HG02610 (cell line): Measurements from ENCODE around the gene PNKP.

Experiments used
- ATAC-seq: cut with Tn5 transposase; IDR thresholded peaks from one replicate; pipeline ENCODE4 v1.9.1; 2021; ENCODE audit warnings: mild to moderate bottlenecking, moderate library complexity; ENCODE audit not compliant: unreplicated experiment

PNKP gene

DNA sequence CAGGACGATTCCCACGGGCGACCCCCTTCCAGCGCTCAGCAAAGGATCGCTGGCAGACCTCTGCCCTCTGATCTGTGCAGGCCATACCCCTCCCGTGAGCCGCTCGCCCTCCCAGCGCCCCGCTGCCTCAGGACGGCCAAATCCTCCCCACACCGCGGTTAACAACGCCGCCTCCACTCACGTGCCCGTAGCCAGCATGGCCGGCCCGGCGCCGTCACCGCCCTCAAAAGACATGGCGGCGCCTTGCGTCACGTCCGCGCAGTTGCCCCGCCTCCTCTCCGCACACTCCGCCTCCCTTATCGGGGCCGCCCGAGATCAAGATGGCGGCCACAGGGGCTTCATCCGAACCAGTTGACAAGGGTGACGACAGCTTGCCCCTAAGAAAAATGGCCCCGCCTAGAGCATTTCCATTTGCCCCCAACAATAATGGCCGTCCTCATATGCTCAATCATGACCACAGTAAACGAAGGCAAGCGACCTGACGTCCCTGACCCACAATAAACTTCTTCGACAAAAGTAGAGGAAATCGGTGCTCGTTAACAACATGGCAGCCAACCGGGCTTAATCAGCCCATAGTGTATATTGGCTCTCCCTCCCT, 9.1 kb upstream of the PNKP start:
- ATAC-seq, result peak; percentile 42

DNA sequence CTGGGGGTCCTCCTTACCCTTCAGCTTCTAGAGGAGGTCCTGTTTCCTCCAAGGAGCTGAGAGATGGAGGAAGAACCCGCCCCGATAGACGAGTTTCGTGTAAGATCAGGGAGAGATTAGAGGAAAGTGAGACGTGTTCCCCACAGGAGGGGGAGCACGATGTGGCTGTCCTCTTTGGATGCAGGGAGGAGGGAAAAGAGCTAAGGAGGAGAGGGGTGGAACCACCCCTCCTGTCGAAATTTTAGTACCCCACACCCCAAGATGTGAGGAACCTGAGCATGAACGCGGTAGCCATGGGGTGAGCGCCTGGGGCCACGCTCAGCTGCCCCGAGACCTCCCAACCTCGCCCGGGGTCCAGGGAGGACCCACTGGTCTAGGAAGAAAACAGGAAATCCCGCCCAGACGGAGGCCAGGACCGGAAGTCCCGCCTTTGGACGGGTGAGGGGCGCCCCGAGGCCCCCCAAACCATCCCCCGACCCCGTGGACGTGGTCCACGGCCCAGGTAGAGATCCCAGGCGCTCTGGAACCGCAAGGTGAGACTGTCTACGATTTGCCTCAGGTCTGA, 8.6 kb upstream of the PNKP start:
- ATAC-seq, result no peak

DNA sequence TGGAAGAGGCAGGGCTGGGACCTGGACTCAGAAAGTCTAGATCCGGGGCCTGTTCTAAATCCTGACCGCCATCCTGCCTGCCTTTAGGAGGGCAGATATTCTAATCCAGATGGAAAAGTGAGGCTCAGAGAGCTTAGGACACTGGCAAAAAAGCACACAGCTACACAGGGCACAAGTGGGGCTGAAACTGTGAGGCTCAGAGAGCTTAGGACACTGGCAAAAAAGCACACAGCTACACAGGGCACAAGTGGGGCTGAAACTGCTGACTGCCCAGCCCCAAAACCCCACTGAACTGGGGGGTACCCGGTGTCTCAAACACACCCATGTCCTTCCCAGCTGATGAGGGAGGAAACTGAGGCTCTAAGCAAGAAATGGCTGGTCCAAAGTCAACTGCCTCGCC, 7.8 kb upstream of the PNKP start:
- ATAC-seq, result no peak

DNA sequence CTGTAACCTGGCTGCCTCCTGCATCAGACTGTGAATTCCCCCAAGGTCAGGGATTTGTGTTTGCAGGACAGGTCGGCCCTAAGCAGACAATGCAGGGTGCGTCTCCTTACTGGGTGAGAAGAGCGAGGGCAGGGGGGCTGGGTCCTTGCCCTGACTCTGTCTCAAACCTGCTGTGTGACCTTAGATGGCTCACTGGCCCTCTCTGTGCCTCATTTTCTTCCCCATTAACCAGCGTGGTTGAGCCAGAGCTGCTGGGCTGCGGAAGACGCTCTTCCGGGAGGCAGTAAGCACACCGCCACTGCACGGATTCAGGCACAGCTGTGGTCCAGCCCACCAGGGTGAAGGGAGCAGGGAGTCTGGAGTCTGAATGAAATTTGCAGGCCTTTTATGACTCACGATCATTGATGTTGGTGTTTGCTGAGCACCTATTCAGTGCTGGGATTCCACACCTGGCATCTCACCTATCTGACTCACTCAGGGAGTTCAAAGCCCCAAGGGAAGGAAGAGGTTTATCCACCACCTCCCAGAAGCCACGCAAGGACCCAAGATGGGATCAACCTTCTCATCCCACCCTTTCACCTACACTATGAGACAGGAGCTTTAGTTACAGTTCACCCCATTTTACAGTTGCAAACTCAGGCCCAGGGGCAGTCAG, 7.3 kb upstream of the PNKP start:
- ATAC-seq, result no peak

DNA sequence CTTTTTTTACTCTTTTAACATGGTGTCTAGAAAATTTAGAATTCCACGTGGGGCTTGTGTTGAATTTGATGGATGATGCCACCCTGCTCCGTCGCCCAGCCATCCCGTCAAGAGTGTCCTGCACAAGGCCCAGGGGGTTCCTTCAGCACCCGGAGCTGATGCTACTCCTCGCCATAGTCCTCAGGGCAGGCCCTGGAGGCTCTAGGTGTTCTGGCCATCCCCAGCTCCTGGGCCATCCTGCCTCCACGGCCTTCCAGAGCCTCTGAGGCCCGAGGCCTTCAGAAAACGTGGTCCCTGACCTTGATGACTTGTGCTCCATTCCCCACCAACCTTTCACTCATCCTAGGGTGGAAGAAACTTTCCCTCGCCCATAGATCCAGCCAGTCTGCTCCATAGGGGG, 6.5 kb upstream of the PNKP start:
- no peak for ATAC-seq

DNA sequence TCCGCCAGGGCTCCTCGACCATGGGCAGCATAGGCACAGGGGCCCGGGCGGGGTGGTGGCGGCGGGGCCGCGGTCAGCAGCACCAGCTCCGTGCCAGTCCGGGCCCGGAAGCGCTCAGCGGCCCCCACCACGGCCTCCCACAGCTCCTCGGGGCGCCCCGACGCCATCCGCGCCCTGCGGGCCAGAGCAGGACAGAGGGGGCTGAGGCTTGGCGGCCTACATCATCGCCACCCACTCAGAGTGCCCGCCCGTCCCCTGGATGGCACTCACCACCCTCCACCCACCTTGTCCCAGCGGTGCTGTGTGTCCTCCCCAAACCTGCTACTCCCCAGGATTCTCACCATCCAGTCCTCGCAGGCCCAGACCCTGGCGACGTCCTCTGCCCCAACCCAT, 5.7 kb upstream of the PNKP start:
- no peak for ATAC-seq

DNA sequence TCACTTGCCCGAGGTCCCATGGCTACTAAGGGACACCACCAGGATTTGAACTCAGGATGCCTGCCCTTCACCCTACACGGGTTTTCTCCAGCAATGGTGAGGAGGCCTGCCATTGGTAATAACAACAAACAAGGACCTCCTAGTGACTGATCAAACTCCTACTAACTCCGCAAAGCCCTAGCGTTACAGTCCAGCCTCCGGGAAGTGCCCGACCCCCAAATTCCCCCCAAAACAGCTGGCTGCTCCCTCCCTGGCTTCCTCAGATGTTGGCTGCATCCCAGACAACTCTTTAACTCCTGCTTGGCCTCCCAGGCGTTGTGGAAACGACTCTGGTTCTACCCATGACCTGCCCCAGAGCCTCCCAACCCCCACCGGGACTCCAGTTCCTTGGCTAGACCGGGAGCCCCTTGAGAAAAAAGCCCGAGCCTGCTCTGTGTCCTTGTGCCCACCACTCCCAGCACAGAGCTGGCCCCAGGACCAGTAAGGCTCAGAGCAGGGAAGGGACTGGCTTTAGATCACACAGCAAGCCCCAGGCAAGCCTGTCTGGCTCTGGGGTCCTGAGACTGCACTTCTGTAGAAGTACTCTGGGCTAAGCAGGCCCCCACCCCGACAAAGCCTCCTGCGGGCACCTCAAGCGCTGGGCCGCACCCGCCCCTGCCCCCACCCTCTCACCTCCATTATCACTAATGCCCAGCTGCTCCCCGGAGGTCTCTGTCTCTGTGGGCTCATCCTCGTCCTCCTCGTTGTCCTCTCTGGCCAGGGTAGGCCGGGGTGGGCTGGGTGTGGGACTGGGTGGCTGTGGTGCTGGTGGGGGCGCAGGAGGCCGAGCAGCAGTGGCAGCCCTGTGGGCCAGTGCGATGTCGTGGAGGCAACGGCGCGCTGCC, 5.1 kb upstream of the PNKP start:
- ATAC-seq, result no peak

DNA sequence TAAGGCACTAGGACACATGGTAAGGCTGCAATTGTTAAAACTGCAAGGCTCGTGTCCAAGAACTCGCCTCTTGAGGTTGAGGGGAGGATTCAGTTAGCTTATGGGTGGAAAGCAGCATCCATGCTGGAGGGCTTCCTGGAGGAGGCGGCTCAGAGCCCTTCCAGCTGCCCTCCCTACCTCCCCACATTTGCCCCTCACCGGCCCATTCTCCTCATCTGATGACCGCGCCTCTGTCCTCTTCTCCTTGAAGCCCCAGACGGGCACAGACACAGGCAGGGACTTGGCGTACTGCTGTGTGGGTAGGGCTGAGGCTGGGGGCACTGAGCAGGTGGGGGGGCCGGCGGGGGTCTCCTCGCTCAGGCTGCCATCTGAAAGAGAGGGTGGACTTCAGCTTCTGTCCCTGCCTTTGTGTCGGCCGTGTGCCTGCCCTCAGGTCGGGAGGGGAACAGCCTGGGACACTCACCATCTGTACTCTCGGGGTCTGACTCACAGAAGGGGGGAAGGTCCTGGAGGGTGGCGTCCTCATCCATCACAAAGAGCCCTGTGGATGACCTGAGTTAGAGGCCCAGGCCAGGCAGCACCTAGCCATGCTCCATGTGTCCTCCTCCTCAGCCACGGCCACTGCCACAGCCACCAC, 4.1 kb upstream of the PNKP start:
- ATAC-seq, result no peak

DNA sequence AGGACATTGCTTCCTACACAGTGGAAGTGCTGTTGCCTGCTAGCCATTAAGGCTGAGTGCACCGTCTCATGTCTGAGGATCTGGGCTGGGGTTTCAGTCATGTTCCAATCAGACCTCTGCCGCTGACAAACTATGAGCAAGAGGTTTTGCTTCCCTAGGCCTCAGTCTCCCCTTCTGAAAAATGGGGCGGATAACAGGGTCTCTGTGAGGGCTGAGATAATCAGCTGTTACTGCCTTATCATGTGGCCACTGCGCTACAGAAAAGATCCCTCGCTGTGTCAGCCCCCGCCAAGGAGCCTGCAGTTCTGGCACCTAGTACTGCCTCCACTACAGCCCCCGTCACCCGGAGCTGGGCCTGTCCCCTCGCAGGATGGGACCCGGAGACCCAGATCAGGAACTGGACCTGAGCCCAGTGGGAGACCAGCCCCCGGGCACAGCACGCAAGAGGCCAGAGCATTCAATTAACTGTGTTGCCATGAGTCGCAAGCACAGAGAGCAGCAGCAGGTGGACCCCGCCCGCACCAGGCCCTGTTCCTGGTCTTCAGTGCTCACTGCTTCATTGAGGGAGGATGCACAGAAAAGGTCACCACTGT, 3.0 kb upstream of the PNKP start:
- no peak for ATAC-seq

DNA sequence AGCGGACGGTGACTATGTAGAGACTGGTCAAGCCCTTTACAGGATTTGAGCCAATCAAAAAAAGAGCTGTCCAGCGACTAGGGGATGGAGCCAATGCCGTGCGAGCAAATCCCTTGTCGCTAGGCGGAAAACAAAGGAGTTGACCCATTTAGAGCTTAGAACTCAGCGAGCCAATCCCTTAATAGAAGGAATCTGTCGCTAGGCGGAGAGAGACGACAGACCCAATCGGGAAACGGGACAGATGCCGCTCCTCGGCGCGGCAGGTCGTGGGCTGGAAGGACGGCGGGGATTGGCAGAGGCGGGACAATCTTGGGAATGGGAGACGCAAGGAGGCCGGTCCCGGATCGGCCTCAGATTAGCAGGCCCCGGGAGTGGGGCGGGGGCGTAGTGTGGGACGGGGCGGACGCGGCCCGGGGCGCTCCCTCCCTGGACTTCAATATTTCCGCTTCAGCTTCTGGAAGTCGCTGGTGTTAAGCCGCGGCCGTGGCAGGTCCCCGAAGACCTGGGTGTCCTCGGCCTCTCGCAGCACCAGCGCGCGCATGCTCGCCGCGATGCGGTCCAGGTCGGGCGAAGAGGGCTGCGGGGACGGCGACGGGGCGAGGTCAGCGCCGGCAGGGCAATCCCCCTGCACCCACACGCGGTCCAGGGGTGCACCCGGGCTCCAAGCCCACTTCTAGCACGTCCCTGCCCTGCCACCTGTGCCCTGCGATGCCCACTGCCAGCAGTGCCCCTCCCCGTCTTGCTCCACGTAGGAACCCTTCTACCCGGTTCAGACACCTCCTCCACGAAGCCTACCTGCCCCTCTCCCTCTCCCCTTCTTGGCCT, 2.3 kb upstream of the PNKP start:
- peak; percentile 75 for ATAC-seq

DNA sequence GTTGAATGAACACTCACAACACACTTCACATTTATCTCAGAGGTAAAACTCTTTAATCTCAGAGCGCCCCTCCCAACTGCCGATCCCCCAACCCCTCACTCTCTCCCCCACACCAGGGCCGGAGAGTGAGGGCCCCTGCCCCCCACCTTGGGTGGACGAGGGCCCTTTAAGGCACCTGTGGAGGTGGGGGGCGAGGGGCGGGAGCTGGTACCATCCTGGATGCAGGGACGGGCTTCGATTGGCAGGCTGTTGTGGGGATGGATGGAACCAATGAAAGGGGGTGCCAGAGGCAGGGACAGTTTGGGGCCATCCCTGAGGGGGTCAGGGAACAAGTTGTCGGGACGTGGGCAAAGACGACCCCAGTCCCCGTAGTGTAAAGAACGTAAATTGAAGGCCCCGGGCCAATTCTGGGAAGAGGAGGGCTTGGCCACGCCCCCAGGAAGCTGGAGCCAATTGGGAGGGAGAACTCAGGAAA, 1.7 kb upstream of the PNKP start:
- peak; percentile 11 for ATAC-seq

DNA sequence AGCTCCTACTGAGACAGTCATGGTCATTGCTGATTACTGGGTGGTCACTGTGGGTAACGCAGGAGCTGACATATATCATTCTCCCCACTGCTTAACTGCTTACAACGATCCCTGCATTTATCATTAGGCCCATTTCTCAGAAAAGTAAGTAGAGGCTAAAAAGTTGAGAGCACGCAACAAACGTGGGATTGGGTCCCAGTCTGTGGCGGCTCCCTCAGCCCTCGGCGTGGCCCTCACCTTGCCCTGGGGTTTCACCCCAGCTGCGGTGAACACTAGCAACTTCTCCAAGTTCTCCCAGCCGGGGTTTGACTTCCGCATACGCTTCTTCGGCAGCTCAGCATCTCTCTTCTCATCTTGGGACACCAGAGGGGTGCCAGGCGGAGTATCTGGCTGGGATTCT, 2.5 kb downstream of the PNKP start:
- no peak for ATAC-seq

DNA sequence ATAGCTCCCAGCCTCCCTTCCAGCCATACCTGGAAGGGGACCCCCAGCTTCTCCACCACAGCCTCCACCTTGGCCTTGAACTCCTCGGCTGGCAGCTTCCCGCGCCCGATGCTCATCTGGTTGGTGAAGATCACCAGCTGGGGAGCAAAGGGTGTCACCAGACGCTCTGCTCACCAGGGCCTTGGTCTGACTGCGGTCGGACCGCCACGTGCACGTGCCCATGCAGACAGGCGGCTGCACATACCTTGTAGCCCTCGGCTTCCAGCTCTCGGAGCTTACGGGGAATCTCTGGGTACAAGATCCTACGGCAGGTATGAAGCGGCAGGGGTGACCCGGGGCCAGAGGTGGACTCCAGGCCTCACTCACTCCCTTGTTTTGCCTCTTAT, 3.4 kb downstream of the PNKP start:
- no peak for ATAC-seq

DNA sequence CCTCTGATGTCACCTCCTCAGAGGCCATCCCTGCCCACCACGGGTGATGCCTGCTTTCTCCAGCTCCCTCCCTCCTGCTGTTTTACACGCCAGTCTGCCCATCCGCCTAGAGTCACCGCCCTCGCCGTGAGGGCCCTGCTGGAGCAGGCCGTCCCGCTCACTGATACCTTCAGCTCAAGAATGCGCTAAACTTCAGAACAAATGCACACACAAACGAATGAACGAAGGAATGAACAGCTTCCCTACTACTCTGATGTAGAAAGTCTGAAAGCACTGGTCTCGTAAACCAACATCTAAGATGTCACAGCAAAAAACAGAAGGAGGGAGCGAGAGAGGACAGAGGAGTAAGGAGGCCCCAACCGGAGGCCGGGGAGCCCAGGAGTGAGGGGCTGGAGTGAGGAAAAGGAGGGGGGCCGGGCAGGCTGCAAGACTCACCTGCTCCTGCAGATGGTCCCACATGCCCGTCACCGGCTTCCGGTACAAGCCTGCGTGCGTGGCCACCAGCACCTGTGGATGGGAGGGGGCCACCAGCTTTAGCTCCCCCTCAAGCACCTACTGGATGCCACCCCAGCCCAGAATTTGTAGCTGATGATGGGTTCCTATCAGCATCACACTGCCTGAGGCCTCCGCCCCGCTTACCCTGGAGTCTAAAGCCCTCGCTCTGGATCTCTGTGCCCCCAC, 4.0 kb downstream of the PNKP start:
- ATAC-seq, result no peak

DNA sequence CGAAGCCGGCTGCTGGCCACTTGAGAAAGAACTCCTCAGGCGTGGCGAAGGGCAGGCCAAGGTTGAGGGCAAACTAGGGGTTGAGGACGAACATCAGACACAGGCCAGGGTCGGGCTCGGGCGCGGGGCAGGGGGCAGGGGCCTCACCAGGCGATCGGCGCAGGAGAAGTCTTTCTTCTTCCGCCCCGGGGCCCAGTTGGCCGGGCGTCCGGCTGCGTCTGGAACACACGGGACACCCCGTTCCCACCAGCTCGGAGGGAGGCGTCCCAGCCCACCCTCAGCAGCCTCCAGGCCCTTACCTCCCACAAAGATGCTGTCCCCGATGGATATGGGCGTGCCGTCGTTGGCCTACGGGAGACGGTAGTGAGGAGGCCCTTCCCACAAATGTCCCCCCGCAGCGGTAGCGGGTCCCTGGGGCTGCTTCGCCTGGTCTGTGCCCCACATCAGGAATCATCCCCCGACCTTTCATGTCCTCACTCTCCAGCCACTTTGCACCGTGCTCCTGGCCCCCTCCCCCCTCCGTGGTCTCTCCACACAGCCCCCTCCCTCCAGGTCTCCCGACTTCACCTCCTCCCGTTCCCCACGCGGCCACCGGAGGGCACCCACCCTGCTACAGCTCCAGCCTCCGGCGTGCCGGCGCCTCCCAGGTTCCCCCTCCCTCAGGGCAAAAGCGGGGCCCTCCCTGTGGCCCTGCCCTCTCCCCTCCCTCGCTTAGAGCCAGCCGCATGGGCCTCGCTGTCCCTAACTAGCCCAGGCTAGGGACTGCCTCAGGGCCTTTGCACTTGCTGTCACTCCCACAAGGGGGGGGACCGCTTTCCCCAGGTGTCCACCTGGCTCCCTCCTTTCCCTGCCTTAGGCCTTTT, 4.8 kb downstream of the PNKP start:
- ATAC-seq, result no peak

DNA sequence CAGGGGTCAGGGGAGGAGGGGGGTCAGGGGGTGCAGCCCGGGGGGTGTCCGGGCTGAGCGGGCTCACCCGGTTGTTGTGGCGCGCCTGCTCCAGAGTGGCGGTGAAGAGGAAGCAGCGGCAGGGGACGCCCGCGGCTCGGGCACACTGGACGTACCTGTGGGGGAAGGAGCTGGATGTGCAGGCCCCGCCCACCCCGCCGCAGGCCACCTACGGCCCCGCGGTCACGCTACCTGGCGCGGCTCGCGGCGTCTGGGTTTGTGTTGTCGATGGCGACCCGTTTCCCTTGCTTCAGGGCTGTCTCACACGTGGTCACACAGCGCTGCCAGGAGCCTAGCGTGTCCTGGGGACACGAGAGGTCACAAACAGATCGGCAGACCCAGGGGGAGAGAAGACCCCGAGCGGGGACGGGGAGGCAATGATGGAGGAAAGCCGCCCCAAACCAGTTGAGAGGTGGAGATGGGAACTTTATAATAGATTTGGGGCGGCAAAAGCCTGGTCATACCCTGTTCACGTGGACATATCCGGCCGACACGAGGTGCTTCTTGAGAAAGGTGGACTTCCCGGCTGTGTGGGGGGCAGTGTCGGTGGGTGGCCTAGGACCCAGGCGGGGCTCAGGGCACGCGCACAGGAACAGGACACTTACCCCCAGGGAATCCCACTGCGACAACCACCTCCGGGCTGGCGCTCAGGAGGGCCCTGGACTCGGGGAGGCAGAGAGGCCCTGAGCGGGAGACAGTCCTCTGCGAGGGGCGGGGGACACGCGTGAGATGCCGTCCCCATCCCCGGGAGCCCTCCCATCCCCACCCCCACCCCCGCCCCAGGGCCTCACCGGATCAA, 5.6 kb downstream of the PNKP start:
- ATAC-seq, result no peak

DNA sequence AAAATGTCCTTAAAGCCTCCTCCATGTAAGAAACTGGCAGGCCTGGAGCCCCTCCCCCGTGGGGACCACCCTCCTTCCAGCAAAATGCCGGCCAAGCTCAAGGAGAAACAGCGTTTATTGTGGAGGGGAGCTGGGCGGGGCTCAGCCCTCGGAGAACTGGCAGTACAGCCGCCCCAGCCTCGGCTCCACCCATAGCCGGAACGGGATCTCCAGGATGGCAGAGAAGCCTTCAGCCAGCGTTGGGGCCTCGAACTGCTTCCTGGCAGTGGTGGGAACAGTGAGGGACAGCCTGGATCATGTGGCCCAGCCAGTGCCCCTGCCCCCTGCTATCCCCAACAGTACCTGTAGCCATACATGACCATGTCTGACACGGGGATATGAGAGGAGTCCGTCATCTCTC, 6.3 kb downstream of the PNKP start:
- ATAC-seq, result no peak
